Stimulated activated CD4-positive, alpha-beta T cell treated with anti-CD3 and anti-CD28 coated beads, Interleukin-12 subunit alpha, Interleukin-12 subunit beta, amount 100 ng/mL, for 4 hours (primary cell): ENCODE results near the gene ABLIM1.

Source experiments
- DNase-seq: peaks from one replicate; pipeline ENCODE4 v3.0.0-alpha.2; 2020

Gene ABLIM1

DNA sequence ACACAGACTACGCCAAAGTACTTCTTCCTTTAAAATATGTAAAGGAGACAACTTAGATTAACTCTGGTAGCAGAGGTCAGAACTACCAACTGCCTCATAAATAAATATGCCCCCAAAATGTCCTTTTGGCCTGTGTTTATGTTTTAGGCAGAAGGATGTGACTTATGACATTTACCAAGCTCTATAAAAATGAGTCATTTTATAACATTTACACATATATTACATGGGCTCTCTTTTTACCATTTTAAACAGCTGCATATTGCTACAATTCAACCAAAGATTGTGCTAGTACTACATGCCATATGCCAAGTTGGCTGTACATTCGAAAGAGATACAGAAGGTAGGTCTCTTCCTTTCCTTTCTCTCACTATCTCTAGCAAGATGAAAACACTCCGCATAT lies 12.4 kb downstream of the ABLIM1 start:
- no peak for DNase-seq

DNA sequence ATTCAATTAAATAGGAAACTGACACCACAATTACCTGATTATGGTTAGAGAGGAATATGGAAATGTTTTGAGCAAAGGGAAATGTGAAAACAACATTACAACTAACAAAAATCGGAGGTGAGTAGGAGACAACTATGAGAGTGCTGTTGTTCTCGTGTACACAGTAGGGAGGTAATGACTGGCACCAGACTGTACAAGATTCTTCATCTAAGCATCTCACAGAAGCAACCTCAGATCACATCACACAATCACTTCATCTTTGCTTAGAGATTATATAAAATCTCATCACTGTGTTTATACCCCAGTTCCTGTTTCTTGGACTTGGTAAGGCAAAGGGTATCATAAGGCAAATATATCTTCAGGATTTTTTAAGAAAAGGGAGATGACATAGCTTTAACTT lies 14.9 kb downstream of the ABLIM1 start:
- DNase-seq = no peak

DNA sequence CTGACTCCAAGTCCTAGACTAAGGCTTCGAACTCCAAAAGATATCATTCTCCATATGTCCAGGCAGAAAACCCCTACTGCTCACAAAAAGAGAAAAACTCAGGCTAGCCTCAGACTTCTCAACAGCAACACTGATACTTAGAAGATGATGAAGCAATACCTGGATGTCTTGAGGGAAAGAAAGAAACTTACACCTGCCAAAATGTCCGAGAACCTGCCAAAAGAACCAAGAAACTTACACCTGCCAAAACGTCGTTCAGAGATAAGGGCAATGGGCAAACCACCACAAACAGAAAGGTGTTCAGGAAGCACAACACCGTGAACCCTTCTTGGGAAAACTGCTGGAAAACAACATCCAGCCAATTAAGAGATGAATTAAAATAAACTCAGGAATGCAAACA lies 15.3 kb downstream of the ABLIM1 start:
- DNase-seq = no peak

DNA sequence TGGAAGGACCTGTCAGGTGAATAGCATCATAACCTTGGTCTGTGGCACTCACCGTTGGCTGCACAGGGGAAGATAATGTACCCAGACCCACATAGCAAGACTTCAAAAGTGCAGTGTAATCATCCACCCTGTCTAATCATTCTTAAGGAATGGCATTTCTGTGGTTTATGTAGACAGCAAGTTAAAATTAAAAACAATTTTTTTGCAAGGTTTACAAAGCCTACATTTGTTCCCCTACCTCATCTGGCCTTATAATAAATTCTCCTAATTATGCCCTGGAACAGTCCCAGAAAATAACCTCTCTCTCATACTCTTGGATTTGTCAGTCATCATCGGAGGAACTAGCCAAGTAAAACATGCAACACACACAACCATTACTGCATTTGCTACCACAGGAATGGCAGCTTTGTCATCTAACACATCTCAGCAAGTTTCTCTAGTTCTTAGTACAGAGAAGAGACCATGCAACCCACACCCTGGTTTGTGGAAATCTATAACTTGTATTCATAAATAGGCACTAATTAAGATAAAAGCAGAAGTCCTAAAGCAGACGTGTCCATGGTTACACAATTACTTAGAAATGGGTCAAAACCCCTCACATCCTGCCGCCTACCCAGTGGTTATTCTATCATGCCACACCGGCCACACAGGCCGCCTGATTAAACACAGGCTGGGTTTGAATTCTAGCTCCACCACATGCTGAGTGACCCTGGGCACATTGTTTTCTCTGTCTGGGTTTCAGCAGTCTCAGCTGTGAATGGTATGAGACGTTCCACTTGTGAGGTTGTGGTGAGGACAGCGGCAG lies 19.1 kb downstream of the ABLIM1 start:
- no peak for DNase-seq

DNA sequence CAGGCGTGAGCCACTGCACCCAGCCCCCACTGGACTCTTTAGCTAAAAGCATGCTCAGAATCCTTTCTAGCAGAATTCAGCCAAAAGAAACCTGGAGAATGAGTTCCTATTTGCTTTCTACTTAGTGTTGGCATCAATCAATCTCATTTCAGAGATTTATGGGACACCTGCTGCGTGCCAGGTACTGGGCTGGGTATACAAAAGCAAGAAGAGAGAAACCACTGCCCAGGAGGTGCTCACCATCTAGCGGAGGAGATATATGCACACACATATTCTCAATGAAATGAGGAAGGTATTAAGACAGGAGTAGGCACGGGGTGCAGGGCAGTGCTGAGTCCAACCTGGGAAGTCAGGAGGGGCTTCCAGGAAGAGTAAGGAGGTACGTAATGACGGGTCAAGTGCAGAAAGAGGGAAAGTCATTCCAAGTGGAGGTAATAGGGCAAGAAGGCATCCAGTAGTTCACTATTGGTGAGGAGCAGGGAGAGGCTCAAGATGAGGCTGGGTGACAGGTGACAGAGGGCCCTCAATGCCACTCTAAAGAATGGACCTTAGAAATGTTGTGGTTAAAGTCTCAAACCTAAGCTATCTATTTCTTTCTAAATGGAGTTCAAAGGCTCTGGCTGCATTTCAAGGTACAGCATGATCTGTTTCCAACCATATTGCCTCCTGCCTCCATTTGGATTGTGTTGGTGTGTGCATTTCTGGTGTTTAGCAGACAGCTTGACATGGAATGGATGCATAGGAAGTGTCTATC lies 22.1 kb downstream of the ABLIM1 start:
- no peak for DNase-seq

DNA sequence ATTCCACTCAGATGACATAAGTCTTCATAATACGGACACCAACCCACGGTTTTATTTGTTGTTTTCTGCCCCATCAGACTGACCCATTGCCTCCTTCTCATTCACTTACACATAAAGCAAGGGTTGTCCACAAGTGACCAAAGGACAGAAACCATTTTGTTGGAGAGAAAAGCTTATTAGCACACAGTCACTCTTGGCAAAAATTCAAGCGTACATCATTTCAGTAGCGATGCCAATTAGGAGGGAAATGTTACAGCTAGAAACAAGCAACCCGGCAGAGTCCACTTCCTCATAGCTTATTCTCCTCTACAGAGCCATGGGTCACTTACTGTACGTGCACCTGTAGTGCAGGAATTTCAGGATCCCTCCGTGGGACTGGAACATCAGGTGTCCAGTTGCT lies 23.0 kb downstream of the ABLIM1 start:
- DNase-seq = no peak

DNA sequence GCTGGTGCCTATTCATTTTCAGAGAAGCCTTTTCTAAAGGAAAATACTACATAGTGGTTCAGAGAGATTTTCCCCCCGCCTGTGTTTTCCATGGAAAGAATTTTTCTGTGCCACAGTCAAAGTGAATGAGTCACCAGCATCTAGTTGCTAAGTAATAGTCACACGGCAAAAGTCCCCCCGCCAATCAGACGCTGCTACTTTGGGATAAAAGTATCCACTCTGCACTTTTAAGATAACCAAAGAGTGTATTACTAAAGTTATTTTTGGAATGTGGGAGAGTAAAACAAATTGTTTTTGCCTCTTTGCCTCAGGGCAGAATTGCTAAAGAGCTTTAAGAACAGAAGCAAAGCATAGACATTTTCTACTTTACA lies 23.5 kb downstream of the ABLIM1 start:
- no peak for DNase-seq

DNA sequence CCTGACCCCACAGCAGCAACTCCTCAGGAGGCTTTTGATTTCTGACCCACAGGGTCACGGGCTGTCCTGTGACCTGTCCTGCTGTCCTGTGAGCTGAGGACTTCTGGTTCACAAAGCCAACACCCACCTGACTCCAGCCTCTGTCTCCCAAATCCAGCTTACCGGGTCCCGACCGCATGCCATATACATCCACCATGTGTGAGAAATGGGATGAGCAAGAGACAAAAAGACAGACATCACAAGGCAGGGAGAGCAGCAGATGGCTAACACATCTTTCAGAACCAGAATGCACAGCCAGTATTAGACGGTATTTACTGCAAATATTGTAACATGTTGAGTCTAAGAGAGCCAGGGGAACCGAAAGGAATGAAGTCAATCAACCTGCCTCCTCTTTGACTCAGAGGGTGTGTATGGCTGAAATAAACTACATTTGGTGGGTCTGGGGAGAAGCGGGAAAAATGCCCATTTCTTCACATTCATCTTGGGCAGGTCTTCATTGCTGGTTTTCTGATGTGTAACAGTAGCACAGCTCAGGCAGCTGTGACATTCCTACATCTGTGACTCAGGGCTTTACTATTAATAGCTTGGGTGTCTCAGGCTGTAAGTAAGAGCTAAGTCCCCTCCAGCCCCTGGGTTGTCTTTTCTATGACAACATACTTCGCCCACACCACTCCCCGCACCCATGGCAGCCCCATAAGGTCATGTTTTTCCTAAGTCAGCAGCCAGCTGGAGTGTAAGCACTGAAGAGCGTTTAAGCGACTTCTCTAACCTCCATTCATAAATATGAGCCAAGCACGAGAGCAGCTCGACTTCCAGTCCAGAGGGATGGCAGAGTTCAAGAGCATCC lies 25.0 kb downstream of the ABLIM1 start:
- DNase-seq = no peak

DNA sequence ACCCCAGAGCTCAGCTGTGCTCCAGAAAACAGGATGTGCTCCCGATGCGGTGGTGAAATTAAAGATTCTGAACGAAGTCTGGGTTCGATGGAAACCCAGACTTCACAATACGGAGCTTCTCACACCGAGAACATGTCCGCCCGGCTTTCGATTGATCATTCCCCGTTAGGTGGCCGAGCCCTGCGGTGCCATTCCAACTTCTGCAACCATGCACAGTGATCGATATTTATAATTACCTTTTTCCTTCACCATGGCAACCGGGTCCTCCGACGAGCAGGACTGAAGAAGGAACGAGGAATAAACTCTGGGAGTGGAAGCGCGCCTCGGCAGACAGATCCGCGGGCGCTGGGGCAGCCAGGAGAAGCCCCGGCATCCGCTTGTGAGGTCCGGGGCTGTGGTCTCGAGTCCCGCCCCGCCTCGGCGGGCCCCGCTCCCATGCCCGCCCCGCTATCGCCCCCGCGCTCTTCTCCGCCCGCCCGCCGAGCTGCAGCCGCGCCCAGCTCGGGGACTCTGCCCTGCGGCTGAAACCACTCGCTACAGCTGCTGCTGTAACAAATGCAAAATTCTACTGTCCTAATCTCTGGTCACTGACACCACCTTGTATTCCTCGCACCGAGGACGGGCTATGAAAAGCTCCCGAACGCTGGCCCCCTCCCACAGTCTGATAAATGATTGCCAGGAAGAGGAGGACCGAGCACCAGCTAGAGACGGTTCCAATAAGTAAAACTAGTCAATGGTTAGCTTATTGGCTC lies 26.2 kb downstream of the ABLIM1 start:
- peak; percentile 19 for DNase-seq

DNA sequence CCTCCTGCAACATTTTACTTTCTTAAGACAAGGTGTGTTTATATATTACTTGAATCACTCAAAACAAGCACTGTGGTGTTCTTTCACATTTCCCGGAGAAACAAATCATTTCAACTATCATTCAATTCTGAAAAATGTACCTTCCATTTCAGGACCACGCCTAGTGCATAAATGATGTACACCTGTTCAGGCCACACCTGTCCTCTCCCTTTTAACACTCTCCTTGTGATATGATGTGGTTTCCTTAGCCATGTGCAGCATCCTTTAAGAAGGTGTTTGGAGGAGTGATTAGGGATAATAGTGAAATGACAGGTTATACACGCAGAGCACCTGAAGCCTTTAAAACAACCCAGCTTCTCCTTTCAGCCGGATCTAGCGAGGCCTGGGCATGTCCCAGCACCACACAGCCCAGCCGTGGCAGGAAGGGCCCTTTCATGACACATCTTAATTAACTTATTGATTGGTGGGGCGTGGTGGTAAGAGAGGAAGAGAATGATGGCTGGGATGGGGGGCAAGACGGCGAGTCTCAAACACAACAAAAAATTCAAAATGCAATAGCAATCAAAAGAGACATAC lies 26.9 kb downstream of the ABLIM1 start:
- DNase-seq = no peak

DNA sequence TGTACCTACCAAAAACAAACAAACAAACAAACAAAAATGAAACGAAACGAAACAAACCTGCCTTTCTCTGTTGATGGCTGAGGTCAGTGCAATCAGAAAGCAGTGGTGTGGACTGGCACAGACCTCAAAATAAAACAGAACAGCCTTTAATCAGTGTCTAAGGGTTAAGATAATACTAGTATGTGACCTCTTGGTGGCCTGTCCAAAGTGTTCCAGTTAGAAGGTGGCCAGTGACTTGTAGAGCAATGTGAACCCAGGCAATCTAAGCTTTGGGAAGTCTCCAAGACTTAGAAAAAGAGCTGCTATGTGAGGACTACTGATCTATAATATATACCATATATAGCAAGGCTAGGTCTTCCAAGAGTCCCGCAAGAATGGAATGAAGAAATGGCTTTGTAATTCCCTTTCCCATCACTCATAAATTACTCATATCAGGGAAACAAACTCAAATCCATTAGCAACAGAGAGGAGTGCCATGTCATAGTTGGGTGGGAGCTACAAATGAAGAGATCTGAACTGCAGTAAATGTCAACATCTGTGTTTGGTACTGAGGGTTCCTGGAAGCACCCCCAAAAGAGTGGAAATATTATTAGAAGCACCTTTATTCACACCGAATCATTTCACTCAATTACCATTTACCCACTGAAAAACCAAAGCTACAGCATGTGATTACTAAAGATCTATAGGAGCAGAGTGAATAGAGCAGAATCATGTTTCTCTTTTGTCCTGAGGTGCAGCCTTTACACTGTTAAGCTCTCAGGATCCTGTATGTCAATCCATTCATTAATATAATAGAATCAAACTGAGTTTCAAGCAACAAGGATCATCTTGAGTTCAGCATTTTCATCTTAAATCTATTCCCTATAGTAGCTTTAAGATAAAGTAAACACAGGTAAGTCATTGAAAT lies 28.0 kb downstream of the ABLIM1 start:
- DNase-seq = no peak

DNA sequence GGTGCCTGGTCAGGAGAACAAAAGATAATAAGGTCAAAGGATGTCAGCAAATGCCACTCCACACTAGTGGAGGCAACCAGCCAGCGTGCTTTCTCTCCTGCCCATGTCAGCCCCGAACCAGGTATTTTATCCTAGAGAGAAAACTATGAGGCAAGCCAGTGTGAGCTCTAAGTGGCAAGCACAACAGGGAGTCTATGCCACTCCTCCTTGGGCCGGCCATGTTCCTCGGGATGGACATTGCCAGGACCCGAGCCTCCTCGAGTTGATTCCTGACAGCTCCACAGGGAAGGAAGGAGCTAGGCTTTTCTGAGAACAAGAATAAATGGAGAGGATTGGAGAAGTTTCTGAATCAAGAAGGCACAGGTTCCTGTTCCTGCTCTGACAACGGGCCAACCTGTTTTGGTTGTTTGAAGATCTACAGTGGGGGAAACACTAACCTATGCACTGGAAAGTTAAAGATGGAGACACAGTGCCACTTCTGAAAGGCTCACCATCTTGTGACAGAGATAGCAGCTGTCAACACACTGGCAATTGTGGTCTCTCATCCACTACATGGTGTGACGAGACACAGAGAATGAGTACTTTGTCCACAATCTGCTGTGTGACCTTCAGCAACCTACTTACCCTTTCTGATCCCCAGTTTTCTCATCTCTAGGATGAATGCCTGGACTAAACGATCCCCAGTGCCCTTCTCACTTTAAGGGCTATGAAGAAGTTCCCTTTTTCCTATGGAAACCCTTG lies 28.8 kb downstream of the ABLIM1 start:
- no peak for DNase-seq

DNA sequence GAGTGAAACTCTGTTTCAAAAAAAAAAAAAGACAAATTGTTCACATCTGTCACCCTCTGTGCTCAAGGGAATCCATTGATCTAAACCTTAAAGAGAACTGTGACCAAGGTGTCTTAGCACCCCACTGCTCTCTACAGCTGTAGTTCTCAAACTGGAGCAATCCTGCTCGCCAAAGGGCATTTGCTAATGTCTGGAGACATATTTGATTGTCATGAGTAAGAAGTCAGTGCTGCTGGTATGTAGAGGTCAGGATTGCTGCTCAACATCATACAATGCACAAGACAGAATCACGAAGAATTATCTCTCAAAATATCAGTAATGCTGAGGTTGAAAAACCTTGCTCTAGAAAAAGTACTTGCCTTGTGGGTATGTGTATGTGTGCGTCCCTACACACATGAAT lies 30.0 kb downstream of the ABLIM1 start:
- DNase-seq = no peak

DNA sequence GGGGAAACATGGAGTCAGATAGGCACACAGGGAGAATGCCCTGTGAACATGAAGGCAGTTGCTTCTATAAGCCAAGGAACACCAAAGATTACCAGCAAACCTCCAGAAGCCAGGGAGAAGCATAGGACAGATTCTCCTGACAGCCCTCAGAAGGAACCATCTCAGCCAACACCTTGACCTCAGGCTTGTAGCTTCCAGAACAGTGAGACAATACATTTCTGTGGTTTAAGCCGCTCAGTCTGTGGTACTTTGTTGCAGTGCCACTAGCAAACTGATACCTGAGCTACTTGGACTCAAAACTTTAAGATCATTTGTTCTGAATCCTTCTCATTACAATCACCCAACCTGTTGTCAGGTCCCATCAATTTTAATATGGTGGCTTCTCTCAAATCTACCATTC lies 31.2 kb downstream of the ABLIM1 start:
- DNase-seq = no peak

DNA sequence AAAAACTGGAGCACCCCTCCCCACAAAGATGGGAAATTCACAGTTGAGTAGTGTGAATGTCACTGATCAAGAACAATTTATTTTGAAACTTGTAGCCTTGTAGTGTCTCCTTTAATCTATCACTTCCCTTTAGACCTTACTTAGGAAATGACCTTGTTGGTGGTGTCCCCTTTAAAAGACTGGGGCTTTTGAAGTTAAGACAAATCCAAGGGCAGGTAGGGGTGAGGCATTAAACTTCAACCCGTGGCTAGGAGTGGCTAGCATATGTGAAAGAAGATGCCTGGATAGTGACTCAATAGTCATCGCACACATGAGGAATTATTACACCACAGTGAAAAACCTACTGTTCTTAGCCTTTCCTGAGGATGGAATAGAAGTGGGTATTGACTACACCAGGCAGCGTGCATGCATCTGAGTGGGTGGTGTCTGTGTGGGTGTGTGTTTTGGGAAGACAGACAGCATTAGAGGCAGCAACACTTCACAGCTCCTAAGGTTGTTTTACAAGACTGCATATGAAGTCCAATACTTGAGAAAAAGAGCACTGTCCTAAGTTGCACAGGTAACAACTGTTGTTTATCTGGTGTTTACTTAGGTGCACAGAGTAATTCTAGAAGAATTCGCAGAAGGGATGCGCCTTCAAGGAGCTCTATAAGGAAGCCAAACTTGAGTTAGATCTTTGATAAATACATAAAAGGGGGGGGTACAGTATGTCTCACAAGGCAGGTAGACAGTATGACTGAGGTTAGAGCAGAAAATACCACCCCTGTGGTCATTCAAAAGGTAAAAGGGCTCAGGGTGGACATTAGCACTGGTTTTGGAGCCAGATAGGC lies 32.9 kb downstream of the ABLIM1 start:
- no peak for DNase-seq

DNA sequence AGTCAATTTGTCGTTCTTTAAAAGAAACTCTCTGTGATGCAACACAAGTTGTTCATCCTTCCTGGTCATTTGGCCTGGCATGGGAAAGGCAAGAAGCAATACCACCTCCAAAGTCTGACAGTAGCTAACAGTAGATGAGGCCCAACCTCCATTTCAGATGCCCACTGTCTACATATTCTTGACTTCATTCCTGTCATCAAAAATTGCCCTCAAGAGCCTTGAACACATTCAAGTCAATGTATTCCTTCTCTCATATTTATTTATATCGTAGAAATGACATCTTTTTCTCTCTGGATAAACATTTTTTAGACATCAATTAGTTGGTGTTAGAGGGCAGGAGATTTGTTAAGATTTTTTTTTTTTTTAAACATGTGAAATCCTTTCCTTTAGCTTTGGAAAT lies 33.7 kb downstream of the ABLIM1 start:
- no peak for DNase-seq

DNA sequence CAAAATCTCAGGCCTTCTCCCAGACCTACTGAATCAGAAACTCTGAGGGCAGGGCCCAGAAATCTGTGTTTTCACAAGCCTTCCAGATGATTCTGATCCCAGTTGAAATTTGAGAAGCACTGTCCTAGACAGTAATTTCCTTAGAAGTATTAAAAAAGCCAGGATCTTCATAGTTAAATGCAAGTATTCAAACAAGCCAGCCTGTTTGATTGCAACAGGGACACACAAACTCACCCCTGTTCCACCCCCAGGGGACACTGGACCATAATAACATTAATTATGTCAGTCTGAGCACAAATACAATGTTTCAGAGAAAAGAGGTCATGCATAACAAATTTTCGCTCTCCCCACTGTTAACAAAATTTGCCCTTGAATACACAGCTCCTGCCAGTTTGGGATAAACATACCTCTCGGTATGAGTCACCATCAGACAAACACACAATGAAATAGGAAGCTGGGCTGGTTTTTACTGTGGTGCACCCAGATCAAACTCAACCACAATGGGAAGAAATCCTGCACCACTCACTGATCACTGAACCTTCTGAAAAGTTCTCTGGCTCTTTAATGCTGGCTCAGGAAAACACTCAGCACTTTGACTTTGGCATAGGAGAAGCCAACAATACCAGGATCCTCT lies 34.3 kb downstream of the ABLIM1 start:
- no peak for DNase-seq

DNA sequence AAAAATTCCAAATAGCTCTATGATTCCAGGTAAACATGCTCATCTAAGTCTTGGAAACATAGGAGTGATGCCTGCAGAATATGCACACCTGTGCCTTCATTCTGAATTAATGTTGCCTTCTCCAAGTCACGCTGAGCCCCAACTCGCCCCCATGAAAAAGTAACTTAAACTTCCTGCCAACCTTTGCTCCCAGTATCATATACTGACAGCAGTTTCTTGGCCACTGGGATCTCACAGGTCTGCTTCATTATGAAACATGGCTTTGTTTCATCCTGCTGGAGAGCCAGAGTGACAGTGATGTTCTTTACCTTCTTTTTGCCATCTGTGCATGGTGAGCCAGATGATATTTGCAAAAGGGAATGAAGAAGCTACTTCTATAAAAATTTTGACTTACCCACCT lies 34.9 kb downstream of the ABLIM1 start:
- DNase-seq = no peak

DNA sequence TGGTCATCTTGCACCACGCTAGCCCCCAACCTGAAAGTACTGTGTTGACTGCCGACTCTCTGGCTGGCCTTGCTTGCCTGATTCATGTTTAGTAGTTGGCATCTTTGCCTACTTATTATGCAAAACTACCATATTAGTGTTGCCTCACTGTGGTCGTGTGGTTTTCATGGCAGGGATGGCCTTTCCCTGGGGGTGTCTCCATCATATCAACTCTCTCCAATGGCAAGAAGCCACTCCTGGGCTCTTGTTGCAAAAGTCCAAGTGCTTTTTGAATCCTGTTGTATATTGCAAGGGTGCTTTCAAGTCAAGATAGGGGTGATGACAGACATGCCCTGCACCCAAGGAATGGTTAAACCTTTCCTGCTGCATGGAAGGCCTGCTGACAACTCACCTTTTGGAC lies 39.4 kb downstream of the ABLIM1 start:
- no peak for DNase-seq
